T47D (cell line): ENCODE measurements around the gene TSEN54.

ENCODE experiments used
- DNase-seq, 2 experiments: peaks; one replicate each; pipeline versions ENCODE4 v3.0.0 to v3.0.0-alpha.2; 2011 to 2012; ENCODE audit warnings: low read depth in 1 of 2, low spot score in 1 of 2
- JUND ChIP-seq: IDR thresholded peaks from 2 replicates; pipeline ENCODE4 v1.6.1; 2012; ENCODE audit warnings: low read depth
- in situ Hi-C: cut with HindIII; loops from 2 replicates; pipeline ENCODE4 v1.10.0; 2016; ENCODE audit warnings: low sequenced_read_pairs, low pct_unique_long_range_greater_than_20kb

Gene TSEN54

DNA sequence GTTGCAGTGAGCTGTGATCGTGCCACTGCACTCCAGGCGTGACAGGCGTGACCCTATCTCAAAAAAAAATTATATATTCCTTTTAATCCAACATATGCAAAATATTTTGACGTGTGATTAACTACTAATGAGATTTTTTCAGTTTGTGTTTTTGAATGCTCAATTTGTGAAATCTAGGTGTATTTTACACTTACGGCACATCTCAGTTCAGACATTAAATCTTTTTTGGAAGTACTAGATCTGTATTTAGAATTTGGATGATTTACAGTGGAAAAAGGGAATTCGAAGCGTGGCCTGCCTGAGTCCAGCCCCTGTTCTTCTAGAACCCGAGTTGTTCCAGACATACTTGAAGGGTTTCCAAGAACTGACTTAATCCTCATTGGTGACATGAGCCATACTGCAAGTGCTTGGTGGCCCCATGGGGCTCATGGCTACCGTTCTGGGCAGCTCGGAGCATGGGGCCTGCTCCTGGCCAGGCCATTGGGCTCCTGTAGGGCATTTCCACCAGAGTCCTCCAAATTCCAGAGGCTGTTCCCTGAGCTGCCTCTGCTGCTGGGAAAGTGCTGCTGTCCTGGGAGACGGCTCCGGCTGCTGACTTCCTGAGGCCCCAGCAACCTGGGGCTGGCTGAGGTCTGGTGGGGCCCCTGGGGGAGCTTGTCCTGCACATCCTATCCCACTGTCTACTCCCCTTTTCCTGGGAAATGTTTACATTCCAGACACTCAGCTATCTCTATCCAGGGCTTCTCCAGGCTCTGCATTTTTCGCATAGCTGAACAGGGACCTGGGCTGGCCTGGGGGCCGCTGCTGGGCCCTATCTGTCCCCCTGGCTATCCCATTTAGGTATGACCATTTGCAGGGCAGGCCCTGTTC, 36.3 kb downstream of the TSEN54 start:
- no peak for TF ChIP-seq JUND

DNA sequence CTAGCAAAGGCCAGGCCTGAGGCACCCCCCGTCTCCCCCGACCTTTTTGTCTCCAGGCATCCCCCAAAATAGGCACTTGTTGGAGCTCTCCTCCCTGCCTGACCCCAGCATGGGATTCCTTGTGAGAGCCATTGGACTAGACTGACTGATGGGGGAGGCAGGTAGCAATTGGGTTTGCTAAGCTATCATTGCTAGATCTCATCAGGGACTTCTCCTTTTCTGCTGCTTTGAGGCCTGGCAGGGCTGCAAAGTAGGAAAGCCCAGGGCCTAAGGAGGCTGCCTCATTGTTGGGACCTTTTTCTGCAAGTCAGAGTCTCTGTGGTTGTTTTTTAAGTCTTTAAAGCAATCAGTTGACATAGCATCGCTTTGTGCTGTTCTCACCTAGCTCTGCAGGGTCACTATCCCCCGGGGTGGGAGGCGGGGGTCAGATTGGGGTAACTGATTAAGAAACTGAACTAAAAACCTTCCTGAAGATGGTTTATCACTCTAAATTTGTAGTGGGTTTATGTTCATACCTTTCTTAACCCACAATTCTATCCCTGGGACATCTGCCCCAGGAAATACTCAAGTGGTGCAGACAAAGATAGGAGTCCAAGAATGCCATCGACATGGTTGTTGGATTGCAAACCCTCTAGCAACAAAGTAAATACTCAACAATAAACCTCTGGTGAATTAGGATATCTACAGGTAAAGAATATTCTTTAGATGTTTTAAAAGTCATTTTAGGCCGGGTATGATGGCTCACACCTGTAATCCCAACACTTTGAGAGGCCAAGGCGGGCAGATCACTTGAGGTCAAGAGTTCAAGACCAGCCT, 37.2 kb downstream of the TSEN54 start:
- in situ Hi-C loops = no loop called here
- no peak for TF ChIP-seq JUND
- no peak for DNase-seq

More for the DNA sequence above, 36.3 kb downstream of the TSEN54 start:
- DNase-seq = no peak
- in situ Hi-C loops = no loop called here

DNA sequence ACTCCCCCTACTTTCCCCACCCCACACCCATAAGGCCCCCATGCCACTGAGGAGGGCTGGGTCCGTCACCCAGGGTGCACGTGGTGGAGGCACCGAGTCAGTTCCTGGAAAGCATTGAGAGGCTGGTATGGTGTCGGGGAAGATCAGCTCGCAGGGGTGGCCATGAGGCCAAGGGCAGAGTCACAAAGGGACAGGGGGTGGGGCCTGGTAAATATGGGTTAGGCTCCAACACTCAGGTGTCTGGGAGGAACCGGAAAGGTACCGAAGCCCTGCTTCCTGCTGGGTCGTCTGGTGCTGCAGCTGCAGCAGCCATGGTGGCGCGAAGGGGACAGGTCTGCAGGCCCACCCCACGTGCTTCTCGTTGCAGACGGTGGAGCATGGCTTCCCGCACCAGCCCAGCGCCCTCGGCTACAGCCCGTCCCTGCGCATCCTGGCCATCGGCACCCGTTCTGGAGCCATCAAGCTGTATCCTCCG, 39.4 kb downstream of the TSEN54 start:
- DNase-seq = no peak

DNA sequence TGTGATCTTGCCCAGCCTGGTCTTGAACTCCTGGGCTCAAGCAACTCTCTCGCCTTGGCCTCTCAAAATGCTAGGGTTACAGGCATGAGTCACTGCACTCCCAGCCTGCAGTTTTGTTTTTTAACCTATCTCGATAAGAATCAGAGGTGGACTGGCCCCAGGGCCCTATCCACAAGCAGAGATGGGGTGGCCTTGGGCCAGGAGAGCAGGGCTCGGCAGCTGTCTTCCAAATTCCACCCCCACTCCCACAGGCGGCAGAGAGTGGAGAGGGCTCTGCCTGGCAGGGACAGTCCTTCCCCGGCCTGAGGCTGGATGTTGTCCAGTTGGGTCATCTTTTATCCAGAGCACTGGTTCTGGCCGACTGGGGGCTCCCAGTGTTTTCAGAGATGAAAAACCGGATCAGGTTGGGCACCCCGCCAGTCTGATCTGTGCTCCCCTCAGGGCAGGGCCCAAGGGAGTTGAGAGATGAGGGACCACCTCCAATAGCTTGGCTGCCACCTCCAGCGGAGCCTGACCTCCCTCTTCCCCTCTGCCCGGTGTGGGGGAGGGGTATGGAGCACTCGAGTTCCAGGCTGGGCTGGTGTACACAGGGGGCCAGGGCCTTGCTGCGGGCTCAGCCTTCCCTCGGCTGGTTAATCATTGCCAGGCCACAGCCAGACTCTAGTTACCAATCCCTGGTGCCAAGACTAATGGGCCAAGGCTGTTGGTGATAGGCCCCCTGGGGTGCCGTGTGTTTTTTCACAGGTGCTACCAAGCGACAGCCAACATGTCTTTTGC, 40.9 kb downstream of the TSEN54 start:
- in situ Hi-C loops = no loop called here
- DNase-seq = peak; percentile 81
- no peak; the same call in 1 of the 2 replicates for TF ChIP-seq JUND

More for the DNA sequence above, 39.4 kb downstream of the TSEN54 start:
- in situ Hi-C loops = no loop called here
- no peak for TF ChIP-seq JUND

DNA sequence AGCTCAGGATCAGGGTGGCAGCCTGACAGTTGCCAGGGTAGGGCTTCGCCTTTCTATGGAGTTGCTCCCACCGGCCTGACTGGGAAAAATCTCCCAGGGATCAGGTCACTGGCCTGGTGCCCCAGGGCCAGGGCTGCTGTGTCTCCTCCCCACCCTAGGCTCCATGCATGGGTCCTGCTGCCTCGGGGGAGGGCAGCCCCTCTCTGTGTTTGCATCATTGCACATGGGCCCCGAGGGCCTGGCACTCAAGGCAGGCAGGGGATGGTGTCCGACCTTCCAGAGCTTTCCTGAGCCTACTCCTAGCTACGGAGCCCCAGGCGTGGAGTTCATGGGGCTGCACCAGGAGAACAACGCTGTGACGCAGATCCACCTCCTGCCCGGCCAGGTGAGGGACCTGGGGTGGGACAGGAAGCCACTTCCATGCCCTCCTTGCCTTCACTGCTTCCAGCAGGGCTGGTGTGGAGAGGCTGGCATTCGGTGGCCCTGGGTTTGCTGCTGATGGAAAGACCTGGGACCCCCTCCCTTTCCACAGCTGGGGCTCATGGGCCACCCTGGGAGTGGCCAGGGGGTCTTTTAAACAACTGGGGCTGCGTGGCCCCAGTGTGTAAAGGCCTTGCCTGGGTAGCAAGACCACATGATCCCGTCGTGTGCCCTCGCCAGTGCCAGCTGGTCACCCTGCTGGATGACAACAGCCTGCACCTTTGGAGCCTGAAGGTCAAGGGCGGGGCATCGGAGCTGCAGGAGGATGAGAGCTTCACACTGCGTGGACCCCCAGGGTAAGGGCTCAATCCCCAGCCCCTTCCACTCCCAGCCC, 41.7 kb downstream of the TSEN54 start:
- DNase-seq = no peak
- TF ChIP-seq JUND = no peak
- in situ Hi-C loops = no loop called here

DNA sequence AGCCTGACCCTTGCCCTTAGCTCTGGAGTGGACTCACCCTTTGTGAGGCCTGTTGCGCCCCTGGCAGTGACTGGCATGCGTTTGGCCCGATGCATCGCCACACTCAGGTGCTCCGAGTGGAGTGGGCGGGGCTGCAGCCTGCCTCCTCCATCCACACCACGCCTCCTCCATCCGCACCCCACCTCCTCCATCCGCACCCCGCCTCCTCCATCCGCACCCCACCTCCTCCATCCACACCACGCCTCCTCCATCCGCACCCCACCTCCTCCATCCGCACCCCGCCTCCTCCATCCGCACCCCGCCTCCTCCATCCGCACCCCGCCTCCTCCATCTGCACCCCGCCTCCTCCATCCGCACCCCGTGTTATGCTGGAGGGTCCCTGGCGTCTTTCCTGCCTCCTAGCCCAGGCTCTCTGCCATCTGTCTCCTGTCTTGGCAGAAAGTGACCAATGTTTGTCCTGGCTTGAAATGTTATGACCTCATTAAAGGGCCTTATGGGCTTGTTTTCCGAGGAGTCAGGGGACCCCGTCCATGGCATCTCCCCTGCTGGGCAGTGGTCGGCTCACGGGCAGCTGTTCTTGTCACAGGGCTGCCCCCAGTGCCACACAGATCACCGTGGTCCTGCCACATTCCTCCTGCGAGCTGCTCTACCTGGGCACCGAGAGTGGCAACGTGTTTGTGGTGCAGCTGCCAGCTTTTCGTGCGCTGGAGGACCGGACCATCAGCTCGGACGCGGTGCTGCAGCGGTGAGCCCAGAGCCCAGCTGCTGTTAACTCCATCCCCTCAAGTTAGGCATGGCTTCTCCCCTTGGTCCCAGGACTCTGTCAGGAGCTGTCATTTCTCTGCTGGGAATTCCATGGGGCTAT, 42.6 kb downstream of the TSEN54 start:
- in situ Hi-C loops = no loop called here
- no peak for DNase-seq

DNA sequence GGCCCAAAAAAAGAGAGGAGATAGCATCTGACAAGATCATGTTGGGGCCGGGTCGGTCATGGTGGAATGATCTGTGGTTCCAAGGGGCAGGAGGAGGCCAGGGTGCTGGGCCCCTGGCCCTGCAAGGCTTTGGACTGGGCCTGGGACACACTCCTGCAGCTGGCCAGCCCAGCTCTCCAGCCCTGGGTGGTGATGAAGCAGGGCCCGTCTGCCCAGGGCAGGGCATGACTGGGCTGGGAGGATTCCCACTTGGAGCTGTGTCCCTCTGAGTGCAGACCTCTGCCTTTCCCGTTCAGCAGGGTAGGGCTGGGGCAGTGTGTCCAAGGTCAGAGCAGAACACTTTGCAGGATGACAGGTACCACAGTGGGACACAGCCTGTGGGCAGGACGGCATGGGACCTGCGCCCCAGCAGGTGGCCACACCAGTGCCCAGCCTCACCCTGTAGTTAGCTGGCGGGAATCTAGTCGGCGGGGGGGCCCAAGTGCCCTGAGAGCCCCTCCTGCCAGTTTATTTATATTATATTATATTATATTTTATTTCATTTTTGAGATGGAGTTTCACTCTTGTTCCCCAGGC, 43.7 kb downstream of the TSEN54 start:
- no peak for TF ChIP-seq JUND
- in situ Hi-C loops = no loop called here
- no peak for DNase-seq

More for the DNA sequence above, 42.6 kb downstream of the TSEN54 start:
- TF ChIP-seq JUND = no peak

DNA sequence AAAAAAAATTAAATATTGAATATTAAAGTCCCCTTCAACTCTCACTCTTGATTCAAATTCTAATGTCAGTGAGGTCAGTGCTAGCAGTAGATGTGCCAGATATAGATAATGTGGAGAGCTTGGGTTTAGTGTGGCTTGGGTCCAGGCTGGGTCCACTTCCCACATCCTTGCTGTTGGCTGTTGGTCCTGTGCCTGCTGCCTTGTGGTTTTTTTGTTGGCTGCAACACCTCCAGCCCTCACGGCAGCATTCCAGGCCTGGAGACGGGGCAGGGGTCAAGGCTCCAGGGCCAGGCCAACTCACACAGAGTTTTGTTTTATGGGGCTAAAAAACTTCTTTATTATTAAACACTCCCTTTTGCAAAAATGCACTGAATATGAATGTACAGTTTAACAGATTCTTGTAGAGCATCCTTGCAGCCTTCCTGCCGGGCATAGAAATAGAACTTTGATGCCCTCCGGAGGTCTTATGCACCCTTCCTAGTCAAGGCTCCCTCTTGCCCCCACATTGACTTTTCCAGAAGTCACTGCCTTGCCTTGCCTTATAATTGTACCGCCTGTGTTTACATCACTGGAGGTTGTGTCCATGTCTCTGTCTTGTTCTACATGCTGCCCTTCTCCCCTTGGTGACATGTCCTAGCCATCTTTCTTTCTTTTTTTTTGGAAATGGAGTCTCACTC, 45.7 kb downstream of the TSEN54 start:
- in situ Hi-C loops = no loop called here
- TF ChIP-seq JUND = no peak
- peak in 1 of 2 experiments; percentile 56 for DNase-seq

DNA sequence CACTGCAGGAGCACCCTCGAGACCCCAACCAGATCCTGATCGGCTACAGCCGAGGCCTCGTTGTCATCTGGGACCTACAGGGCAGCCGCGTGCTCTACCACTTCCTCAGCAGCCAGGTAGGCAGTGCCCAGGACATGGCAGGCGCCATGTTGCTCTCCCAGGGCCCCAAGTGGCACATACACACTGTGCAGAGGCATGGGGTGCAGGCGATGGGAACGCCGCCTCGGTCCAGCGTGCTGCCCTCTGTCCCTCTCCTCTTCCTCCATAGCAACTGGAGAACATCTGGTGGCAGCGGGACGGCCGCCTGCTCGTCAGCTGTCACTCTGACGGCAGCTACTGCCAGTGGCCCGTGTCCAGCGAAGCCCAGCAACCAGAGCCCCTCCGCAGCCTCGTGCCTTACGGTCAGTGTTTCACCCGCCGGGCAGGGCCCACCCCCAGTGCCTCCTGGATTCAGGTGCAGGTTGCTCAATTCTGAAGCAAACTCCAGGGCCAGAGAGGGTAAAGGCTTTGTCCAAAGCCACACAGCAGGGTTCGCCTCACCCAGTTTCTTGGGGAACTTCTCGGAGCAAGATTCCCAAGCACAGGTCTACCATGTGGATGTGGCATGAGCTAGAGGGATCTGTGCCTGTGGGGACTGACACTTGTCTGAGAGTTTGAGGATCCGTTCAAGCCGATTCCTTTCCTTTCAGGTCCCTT, 46.9 kb downstream of the TSEN54 start:
- in situ Hi-C loops = no loop called here
- no peak for DNase-seq
- no peak for TF ChIP-seq JUND

DNA sequence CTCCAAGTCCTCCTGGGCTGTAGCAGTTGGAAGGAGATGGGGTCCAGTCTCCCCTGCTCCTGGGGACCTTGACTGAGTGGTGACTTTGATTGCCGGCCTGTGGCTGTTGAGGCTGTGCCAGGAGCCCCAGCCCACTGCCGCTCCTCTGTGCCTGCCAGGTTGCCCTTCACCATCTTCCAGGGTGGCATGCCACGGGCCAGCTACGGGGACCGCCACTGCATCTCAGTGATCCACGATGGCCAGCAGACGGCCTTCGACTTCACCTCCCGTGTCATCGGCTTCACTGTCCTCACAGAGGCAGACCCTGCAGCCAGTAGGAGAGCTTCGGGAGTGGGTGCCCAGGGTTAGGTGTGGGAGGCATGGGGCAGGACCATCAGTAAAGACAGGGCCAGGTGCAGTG, 47.9 kb downstream of the TSEN54 start:
- TF ChIP-seq JUND = no peak
- in situ Hi-C loops = no loop called here
- no peak for DNase-seq
